Endothelial cell of umbilical vein (primary cell): ENCODE data around the gene MYO1E. TPM values are rescaled to one million over a fixed set of nuclear protein-coding genes. Genes with fewer than 3 reads are reported as not detected.

ENCODE experiments used
- BruUV-seq: library from RNA; stranded (reverse); fragments of 400-500 nt; replicated peaks from 2 replicates; lab custom pipeline; 2021; lab: Mats Ljungman, UMichigan
- CTCF ChIA-PET: fragments of 300-600, 350-600 bp; sonication (Branson Sonifier 250); formaldehyde crosslinking; loops from one replicate; lab custom pipeline; 2021; ENCODE audit warnings: antibody characterized with exemption, inconsistent platforms; lab: Charles Lee
- POLR2A ChIA-PET: fragments of 300-600, 350-600 bp; sonication (Branson Sonifier 250); formaldehyde crosslinking; loops from one replicate; lab custom pipeline; 2021; ENCODE audit warnings: antibody characterized with exemption, inconsistent platforms; lab: Charles Lee
- DNase-seq: peaks from one replicate; pipeline ENCODE4 v3.0.0-alpha.2; 2011; ENCODE audit warnings: low read depth, low spot score
- FAIRE-seq: peaks from 2 replicates; lab custom pipeline; 2011; peaks lifted over from hg19 to GRCh38; lab: Jason Lieb, UNC
- H2AFZ ChIP-seq: 2 replicates; pipeline ENCODE4 v1.6.0; 2012; ENCODE audit warnings: low read depth, low read length, control low read depth, inconsistent platforms
- H3K27ac ChIP-seq: 2 replicates; pipeline ENCODE4 v1.5.1; 2011; ENCODE audit warnings: low read depth, mild to moderate bottlenecking, control low read depth, low read length, moderate library complexity; ENCODE audit not compliant: insufficient read depth
- H3K27me3 ChIP-seq, 2 experiments: 2 replicates each; pipeline versions ENCODE4 v1.6.0 to v1.6.1; 2011; ENCODE audit warnings: low read length in 2 of 2, mixed read lengths in 1 of 2; ENCODE audit not compliant: control insufficient read depth in 2 of 2, insufficient read depth in 2 of 2
- H3K36me3 ChIP-seq, 2 experiments: 2 replicates in 1 of 2; 3 replicates in 1 of 2; pipeline ENCODE4 v1.5.1; 2011; ENCODE audit warnings: low read length in 2 of 2, mild to moderate bottlenecking in 1 of 2, moderate library complexity in 1 of 2; ENCODE audit not compliant: control insufficient read depth in 2 of 2, insufficient read depth in 2 of 2; ENCODE audit errors: extremely low read depth in 1 of 2
- H3K4me1 ChIP-seq: 3 replicates; pipeline ENCODE4 v1.5.1; 2011; ENCODE audit warnings: mild to moderate bottlenecking, low read length; ENCODE audit not compliant: control insufficient read depth, insufficient read depth; ENCODE audit errors: extremely low read depth
- H3K4me2 ChIP-seq: 2 replicates; pipeline ENCODE4 v1.6.1; 2011; ENCODE audit warnings: low read length, control low read depth, mixed read lengths; ENCODE audit not compliant: insufficient read depth
- H3K4me3 ChIP-seq, 3 experiments: fragments of 200-600 bp in 1 of 3; sonication (generic), shearing (Covaris generic) in 1 of 3; replicated peaks in 1 of 3; 2 replicates each; pipeline ENCODE4 v1.5.1; 2011 to 2016; ENCODE audit warnings: control low read depth in 3 of 3, low read length in 3 of 3, mild to moderate bottlenecking in 2 of 3, inconsistent platforms in 1 of 3, low read depth in 1 of 3, moderate library complexity in 1 of 3; ENCODE audit not compliant: insufficient read depth in 1 of 3
- H3K79me2 ChIP-seq: 2 replicates; pipeline ENCODE4 v1.6.0; 2012; ENCODE audit warnings: low read length, inconsistent platforms; ENCODE audit not compliant: control insufficient read depth, insufficient read depth
- H3K9ac ChIP-seq: replicated peaks from 2 replicates; pipeline ENCODE3; 2011; ENCODE audit warnings: low read length, control low read depth; ENCODE audit not compliant: insufficient read depth; ENCODE audit errors: extremely low read depth
- H3K9me1 ChIP-seq: replicated peaks from 3 replicates; pipeline ENCODE4 v1.6.0; 2011; ENCODE audit warnings: mild to moderate bottlenecking, low read length; ENCODE audit not compliant: control insufficient read depth, insufficient read depth; ENCODE audit errors: extremely low read depth
- H3K9me3 ChIP-seq: replicated peaks from 2 replicates; pipeline ENCODE4 v1.5.1; 2012; ENCODE audit warnings: low read length, inconsistent platforms; ENCODE audit not compliant: control insufficient read depth, insufficient read depth
- H4K20me1 ChIP-seq: replicated peaks from 2 replicates; pipeline ENCODE3; 2011; ENCODE audit warnings: mild to moderate bottlenecking, low read length; ENCODE audit not compliant: control insufficient read depth, insufficient read depth; ENCODE audit errors: extremely low read depth
- CTCF ChIP-seq, 2 donors: IDR thresholded peaks; 1 replicate in 1 of 2; 2 replicates in 1 of 2; pipeline ENCODE4 v1.5.1; 2011; ENCODE audit warnings: low read length in 2 of 2, mild to moderate bottlenecking in 2 of 2, moderate library complexity in 2 of 2, control low read depth in 1 of 2, inconsistent platforms in 1 of 2, low read depth in 1 of 2; ENCODE audit not compliant: insufficient read depth in 1 of 2; ENCODE audit errors: extremely low read depth in 1 of 2
- EZH2 ChIP-seq: IDR thresholded peaks from 2 replicates; pipeline ENCODE4 v1.6.1; 2012; ENCODE audit warnings: borderline replicate concordance, low read depth, mild to moderate bottlenecking, moderate library complexity, low read length, inconsistent platforms; ENCODE audit not compliant: severe bottlenecking
- FOS ChIP-seq: IDR thresholded peaks from 2 replicates; pipeline ENCODE4 v1.6.1; 2011; ENCODE audit warnings: mild to moderate bottlenecking, low read length, moderate library complexity, borderline replicate concordance; ENCODE audit not compliant: insufficient read depth
- GATA2 ChIP-seq: IDR thresholded peaks from 2 replicates; pipeline ENCODE4 v1.7.0; 2011; ENCODE audit warnings: low read depth, mild to moderate bottlenecking, moderate library complexity, mixed read lengths, low read length; ENCODE audit not compliant: insufficient read length, insufficient read depth
- JUN ChIP-seq: IDR thresholded peaks from 2 replicates; pipeline ENCODE4 v1.6.1; 2011; ENCODE audit warnings: borderline replicate concordance, low read depth; ENCODE audit not compliant: insufficient read length, insufficient read depth
- MAX ChIP-seq: IDR thresholded peaks from 2 replicates; pipeline ENCODE4 v1.6.1; 2011; ENCODE audit not compliant: insufficient read depth, insufficient read length
- MYC ChIP-seq: IDR thresholded peaks from one replicate; pipeline ENCODE4 v1.6.1; 2011; ENCODE audit warnings: mild to moderate bottlenecking, low read depth, low read length
- POLR2A ChIP-seq: IDR thresholded peaks from 2 replicates; pipeline ENCODE4 v1.6.1; 2012; ENCODE audit warnings: low read depth, mild to moderate bottlenecking, control low read depth, low read length
- POLR2AphosphoS5 ChIP-seq: IDR thresholded peaks from 2 replicates; pipeline ENCODE4 v1.6.1; 2012; ENCODE audit warnings: low read depth, mild to moderate bottlenecking, control low read depth, low read length, moderate library complexity; ENCODE audit not compliant: insufficient read depth
- dilution Hi-C: fragments of 300-500 bp; cut with MboI; formaldehyde crosslinking; loops from one replicate; pipeline ENCODE4 v1.15.0; 2019; ENCODE audit warnings: low sequenced_read_pairs; ENCODE audit not compliant: extremely low pct_ligation_motif_present
- intact Hi-C: fragments of 100-400 bp; cut with micrococcal nuclease; formaldehyde crosslinking; loops from one replicate; pipeline ENCODE4 v1.10.0; 2022
- polyA plus RNA-seq, 4 experiments: library from polyadenylated mRNA; depleted of rRNA in 3 of 4; stranded (reverse) in 3 of 4; unstranded in 1 of 4; fragments of >200 nt; gene quantifications; 2 replicates each; pipeline versions ENCODE4 v1.2.1 to v1.2.3, GENCODE V29; 2011 to 2012; ENCODE audit warnings: missing spikeins in 1 of 4
- total RNA-seq: library from RNA; stranded (reverse); gene quantifications from 2 replicates; pipeline ENCODE4 v1.2.3, GENCODE V29; 2021

Gene MYO1E
- total and polyA plus RNA-seq, 2 donors (not counting 3 experiments of a cell fraction or from before 2014, with no cell fraction given) = 31.6 to 218 TPM

- TF ChIP-seq POLR2AphosphoS5 (no peak), CTCF (IDR thresholded peaks at IDR 0.05; ENCODE audit: extremely low read depth in 1 of 2, insufficient read depth in 1 of 2, low read depth in 1 of 2, low read length in 2 of 2) (no peak), JUN (no peak), GATA2 (no peak), MYC (no peak), FOS (no peak), EZH2 (no peak), MAX (no peak), POLR2A (no peak)
- no peak overlapping the region for H2AFZ ChIP-seq
- H3K9ac ChIP-seq = no peak overlapping the region
- H3K9me3 ChIP-seq = no peaks in the 10 kb centered on the region
- no peaks in the 10 kb centered on the region for H3K36me3 ChIP-seq
- H3K9me1 ChIP-seq = no peaks in the 10 kb centered on the region
- no TSS peak for BruUV-seq
- POLR2A ChIA-PET = no interaction called here
- no peak overlapping the region for H3K4me3 ChIP-seq
- H4K20me1 ChIP-seq = no peaks in the 10 kb centered on the region
- no peaks in the 10 kb centered on the region for H3K27me3 ChIP-seq
- dilution Hi-C loops = no loop called here
- no peak overlapping the region for H3K27ac ChIP-seq
- no peaks in the 10 kb centered on the region for H3K79me2 ChIP-seq
- no peak for FAIRE-seq
- no peaks in the 10 kb centered on the region for H3K4me1 ChIP-seq
- DNase-seq = no peak
- H3K4me2 ChIP-seq = no peak overlapping the region
- CTCF ChIA-PET = interaction anchor here (0.7 to 1.0 kb wide), 2 partner anchors 122 to 137 kb away, joined by 3 to 4 read pairs; no protein-coding TSS in a partner anchor
- intact Hi-C loops = no loop called here
Observed at GRCh38 chr15:59384507-59384906, 11.8 kb upstream of the MYO1E start.
